GM15510 (cell line): ENCODE results near the gene CDC42EP2.

Source experiments
- POLR2A ChIP-seq: IDR thresholded peaks from 3 replicates; pipeline ENCODE4 v1.6.1; 2011; ENCODE audit warnings: borderline replicate concordance; ENCODE audit not compliant: insufficient read length; ENCODE audit errors: extremely low read depth

CDC42EP2 gene

GRCh38 chr11:65323813-65324212, 9.1 kb downstream of the CDC42EP2 start:
- no peak for TF ChIP-seq POLR2A

DNA sequence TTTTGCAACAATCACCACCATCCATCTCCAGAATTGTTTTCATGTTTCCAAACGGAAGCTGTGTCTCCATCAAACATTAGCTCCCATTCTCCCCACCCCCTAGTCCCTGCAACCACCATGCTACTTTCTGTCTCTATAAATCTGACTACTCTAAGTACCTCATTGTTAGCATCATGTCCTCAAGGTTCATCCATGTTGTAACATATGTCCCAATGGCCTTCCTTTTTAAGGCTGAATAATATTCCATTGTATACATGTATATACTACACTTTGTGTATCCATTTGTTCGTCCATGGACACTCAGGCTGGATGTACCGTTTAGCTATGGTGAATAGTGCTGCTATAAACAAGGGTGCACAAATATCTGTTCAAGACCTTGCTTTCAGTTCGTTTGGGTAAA, 10.8 kb downstream of the CDC42EP2 start:
- no peak for TF ChIP-seq POLR2A

DNA sequence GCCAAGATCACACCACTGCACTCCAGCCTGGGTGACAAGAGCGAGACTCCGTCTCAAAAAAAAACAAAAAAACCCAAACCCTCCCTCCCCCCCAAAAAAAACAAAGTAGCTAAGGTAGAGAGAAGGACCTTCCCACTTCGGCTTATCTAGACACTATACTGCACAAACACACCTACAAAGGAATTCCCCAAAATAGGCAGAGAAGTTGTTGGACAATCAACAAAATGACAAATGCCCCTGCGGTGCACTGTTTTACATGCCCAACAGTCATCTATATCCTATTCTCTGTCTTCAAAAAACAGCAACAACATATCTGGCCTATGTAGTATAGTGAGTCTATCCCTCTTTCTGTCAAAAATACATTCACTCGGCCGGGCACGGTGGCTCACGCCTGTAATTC, 12.4 kb downstream of the CDC42EP2 start:
- TF ChIP-seq POLR2A = no peak

DNA sequence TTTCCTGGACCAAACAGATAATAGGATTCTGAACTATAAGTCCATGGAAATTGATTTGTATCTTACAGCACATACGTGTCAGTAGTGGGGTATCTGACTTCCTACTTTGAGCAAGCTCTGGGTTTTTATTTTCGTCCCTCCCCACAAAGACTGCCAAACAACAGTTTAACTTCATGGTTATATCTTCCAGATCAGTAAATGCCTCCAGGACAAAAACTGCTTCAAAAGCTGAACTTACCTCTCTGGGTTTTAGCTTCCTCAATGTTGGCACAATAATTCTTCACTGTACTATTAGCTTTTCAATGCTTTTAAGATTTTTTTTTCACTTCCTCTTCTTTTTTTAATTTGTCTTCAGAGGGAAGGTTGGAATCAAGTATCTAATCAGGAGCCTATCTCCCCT, 14.8 kb downstream of the CDC42EP2 start:
- TF ChIP-seq POLR2A = no peak

- no peak for TF ChIP-seq POLR2A
Measured at GRCh38 chr11:65329944-65330403, 15.3 kb downstream of the CDC42EP2 start.

DNA sequence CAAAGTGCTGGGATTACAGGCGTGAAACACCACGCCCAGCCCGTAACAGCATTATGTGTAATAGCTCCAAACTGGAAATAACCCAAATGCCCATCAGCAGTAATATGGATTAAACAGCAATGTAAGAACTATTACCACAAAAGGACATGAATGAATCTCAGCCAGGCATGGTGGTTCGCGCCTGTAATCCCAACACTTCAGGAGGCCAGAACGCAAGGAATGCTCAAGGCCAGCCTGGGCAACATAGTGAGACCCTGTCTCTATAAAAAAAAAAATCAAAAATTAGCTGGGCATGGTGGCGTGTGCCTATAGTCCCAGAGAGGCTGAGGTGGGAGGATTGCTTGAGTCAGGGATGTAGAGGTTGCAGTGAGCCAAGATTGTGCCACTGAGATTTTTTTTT, 15.9 kb downstream of the CDC42EP2 start:
- TF ChIP-seq POLR2A = no peak

GRCh38 chr11:65334696-65335295, 20.1 kb downstream of the CDC42EP2 start:
- no peak for TF ChIP-seq POLR2A

DNA sequence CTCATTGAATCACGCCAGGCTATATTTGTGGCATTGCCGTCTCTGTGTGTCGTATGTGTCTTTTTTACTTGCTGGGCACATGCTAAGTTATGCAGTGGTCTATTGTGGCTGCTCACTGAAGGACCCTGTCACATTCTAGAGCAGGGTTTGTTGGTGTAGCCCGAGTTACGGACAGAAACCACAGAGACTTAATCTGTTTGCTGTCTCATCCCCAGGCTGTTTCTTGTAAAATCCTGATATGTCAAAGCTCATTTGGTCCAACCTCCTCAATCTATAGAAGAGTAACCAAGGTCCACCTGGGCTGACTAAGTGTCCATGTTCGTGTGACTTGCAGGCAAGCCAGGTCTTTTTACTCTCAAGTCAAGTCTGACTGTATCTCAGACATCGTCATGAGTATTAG, 24.0 kb downstream of the CDC42EP2 start:
- TF ChIP-seq POLR2A = no peak

DNA sequence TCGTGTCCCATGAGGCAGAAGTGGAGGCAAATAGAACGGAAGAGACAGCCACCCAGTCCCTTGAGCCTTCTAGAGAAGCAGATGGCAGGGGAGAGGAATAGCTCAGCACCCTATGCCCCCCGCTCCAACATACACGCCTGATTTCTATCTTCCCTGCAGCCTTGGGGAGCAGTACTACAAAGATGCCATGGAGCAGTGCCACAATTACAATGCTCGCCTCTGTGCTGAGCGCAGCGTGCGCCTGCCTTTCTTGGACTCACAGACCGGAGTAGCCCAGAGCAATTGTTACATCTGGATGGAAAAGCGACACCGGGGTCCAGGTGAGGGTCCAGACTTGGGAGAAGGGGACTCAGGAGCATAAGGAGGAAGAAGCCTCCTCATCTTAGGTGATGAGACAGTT, 25.6 kb downstream of the CDC42EP2 start:
- TF ChIP-seq POLR2A = no peak

GRCh38 chr11:65341856-65342255, 27.2 kb downstream of the CDC42EP2 start:
- TF ChIP-seq POLR2A = no peak

GRCh38 chr11:65351511-65351910, 36.8 kb downstream of the CDC42EP2 start:
- TF ChIP-seq POLR2A = no peak

DNA sequence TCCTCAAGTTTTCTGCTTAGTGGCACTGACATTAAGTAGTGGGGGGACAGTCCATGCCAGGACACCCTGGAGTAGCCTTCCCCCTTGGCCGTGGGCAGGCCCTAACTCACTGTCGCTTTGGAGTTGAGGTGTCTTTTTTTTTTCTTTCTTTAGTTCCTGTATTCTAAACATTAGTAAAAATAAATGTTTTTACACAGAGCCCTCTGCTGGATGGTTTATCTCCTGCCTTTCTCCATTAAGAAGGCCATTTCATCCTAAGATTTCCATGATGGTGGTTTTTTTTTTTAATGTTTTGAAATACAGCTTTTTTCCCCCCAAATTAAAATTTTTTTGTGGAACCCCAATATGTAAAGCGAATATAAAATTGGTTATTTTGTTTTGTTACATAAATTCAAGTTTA, 38.1 kb downstream of the CDC42EP2 start:
- TF ChIP-seq POLR2A = no peak

DNA sequence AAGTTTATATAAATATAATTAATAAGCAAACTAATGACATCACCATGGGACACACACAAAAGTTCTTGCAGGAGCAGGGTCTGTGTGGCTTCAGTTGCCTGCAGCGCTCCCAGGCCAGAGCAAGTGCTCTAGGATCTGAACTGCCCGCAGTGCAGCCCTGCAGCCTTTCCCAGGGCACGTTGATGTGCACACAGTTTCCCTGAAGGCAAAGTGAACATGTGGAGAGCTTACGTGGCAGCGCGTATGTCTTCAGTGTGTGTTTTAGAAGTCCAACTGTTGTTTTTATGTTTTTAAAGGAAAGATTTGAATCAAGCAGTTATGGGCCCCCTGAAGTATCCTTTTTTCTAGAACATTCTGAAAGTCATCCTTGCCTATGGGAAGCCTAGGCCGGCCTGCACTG, 38.7 kb downstream of the CDC42EP2 start:
- no peak for TF ChIP-seq POLR2A

- no peak for TF ChIP-seq POLR2A
Measured at GRCh38 chr11:65353900-65354264, 39.2 kb downstream of the CDC42EP2 start.

DNA sequence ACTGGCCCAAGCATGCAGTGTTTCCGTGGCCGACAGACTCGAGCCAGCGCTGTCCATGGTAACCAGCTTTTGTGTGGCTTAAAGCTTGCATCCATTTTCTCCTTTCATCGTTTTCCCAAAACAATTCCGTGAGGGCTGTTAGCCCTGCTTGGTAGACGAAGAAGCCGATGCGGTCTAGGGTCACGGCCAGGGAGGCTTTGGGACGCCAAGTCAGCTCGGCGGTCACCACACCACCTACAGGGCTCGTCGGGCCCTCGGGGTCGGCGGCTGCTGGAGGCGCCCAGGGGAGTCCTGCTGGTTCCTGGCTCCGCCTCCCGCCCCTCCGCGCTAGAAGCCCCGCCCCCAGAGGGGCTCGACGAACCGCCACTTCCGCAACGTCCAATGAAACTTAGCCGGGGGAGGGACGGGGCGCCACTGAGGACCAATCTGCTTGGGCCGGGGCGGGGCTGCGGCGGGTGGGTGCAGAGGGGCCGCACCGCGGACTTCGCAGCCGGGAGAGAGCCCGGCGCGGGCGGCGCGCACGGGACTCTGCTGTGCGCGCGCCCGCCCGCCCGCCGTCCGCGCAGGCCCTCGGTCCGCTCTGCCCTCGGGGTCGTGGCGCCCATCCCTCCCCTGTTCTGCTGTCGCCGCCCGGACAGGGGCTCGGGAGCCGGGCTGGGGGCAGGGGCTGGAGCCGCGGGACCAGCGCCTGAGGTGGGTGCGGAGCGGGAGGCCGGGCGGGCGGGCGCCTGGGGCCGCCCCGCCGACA, 39.8 kb downstream of the CDC42EP2 start, which contains the start of gene TIGD3:
Gene TIGD3, plus strand, starts transcription at position 487 of the 748 bp plus-strand sequence. CDS start 1,058 bp downstream, outside the sequence.
- TF ChIP-seq POLR2A = peak; percentile 82
